Measurements from ENCODE around the gene SFXN1.

- TF ChIP-seq EZH2 (IDR thresholded peaks at IDR 0.05): no peak
- no peak for TF ChIP-seq POLR2AphosphoS5 (IDR thresholded peaks at IDR 0.05; ENCODE audit: borderline replicate concordance, low read depth, low read length)
- TF ChIP-seq FOXP2 (optimal IDR thresholded peaks at IDR 0.05; ENCODE audit: control extremely low read depth, extremely low read length, insufficient read depth): no peak
These were observed 5.0 kb downstream of the SFXN1 start for GRCh38 chr5:175483337-175483736.
